SK-N-SH treated with all-trans-retinoic acid at 6 μM for 48 hours (cell line): ENCODE data around the gene DLG2.

Experiments
- ATAC-seq: fragments of 200-7000 bp; cut with Tn5 transposase; 3 replicates; pipeline ENCODE4 v1.9.1; 2020; ENCODE audit warnings: mild to moderate bottlenecking, moderate library complexity
- ARNTL ChIP-seq: fragments of 450-650 bp; formaldehyde crosslinking; IDR thresholded peaks from 2 replicates; pipeline ENCODE4 v1.5.0; 2020; ENCODE audit warnings: low read depth, mild to moderate bottlenecking, moderate library complexity, borderline replicate concordance
- BACH2 ChIP-seq: fragments of 250-450 bp; sonication (Bioruptor Pico); IDR thresholded peaks from 2 replicates; pipeline ENCODE4 v1.9.0; 2021; ENCODE audit warnings: mild to moderate bottlenecking, borderline replicate concordance
- CSDC2 ChIP-seq: fragments of 250-450 bp; sonication (Bioruptor Pico); IDR thresholded peaks from 2 replicates; pipeline ENCODE4 v1.5.0; 2020; ENCODE audit warnings: mild to moderate bottlenecking, moderate library complexity
- CSRNP3 ChIP-seq: fragments of 250-450 bp; sonication (Bioruptor Pico); IDR thresholded peaks from 2 replicates; pipeline ENCODE4 v1.5.1; 2021; ENCODE audit warnings: mild to moderate bottlenecking, moderate library complexity
- ESRRG ChIP-seq: fragments of 250-450 bp; sonication (Bioruptor Pico); IDR thresholded peaks from 2 replicates; pipeline ENCODE4 v1.6.1; 2021; ENCODE audit warnings: mild to moderate bottlenecking
- GLIS3 ChIP-seq: fragments of 250-450 bp; sonication (Bioruptor Pico); IDR thresholded peaks from 2 replicates; pipeline ENCODE4 v1.5.0; 2020; ENCODE audit warnings: mild to moderate bottlenecking, moderate library complexity
- ISL1 ChIP-seq: fragments of 250-450 bp; sonication (Bioruptor Pico); IDR thresholded peaks from 2 replicates; pipeline ENCODE4 v2.1.2; 2022; ENCODE audit warnings: mild to moderate bottlenecking, moderate library complexity
- PATZ1 ChIP-seq: fragments of 250-450 bp; sonication (Bioruptor Pico); IDR thresholded peaks from 2 replicates; pipeline ENCODE4 v1.8.0; 2020; ENCODE audit warnings: mild to moderate bottlenecking, moderate library complexity, borderline replicate concordance
- POU6F1 ChIP-seq: fragments of 250-450 bp; sonication (Bioruptor Pico); IDR thresholded peaks from 2 replicates; pipeline ENCODE4 v1.8.0; 2021; ENCODE audit warnings: low read depth, mild to moderate bottlenecking, moderate library complexity, borderline replicate concordance
- PPARA ChIP-seq: fragments of 250-450 bp; sonication (Bioruptor Pico); IDR thresholded peaks from 2 replicates; pipeline ENCODE4 v1.5.0; 2020; ENCODE audit warnings: mild to moderate bottlenecking, borderline replicate concordance
- RARB ChIP-seq: fragments of 250-450 bp; sonication (Bioruptor Pico); IDR thresholded peaks from 2 replicates; pipeline ENCODE4 v1.8.0; 2021; ENCODE audit warnings: mild to moderate bottlenecking, moderate library complexity
- TCF4 ChIP-seq: fragments of 250-450 bp; sonication (Bioruptor Pico); IDR thresholded peaks from 2 replicates; pipeline ENCODE4 v1.8.0; 2021; ENCODE audit warnings: mild to moderate bottlenecking, moderate library complexity, borderline replicate concordance
- TOX ChIP-seq: fragments of 250-450 bp; sonication (Bioruptor Pico); IDR thresholded peaks from 2 replicates; pipeline ENCODE4 v1.8.0; 2021; ENCODE audit warnings: mild to moderate bottlenecking, moderate library complexity, borderline replicate concordance
- TSHZ2 ChIP-seq: fragments of 250-450 bp; sonication (Bioruptor Pico); IDR thresholded peaks from 2 replicates; pipeline ENCODE4 v1.5.0; 2020; ENCODE audit warnings: mild to moderate bottlenecking, moderate library complexity
- ZC3H10 ChIP-seq: fragments of 250-450 bp; sonication (Bioruptor Pico); IDR thresholded peaks from 2 replicates; pipeline ENCODE4 v1.5.1; 2021; ENCODE audit warnings: mild to moderate bottlenecking, moderate library complexity
- ZFP3 ChIP-seq: fragments of 250-450 bp; sonication (Bioruptor Pico); IDR thresholded peaks from 2 replicates; pipeline ENCODE4 v1.5.0; 2020; ENCODE audit warnings: mild to moderate bottlenecking, moderate library complexity
- ZFP30 ChIP-seq: fragments of 450-650 bp; formaldehyde crosslinking; IDR thresholded peaks from 2 replicates; pipeline ENCODE4 v1.5.0; 2022; ENCODE audit warnings: mild to moderate bottlenecking, moderate library complexity
- ZNF565 ChIP-seq: fragments of 450-650 bp; formaldehyde crosslinking; conservative IDR thresholded peaks from 2 replicates; pipeline ENCODE4 v1.5.0; 2020; ENCODE audit warnings: low read depth, mild to moderate bottlenecking, moderate library complexity
- ZNF70 ChIP-seq: fragments of 450-650 bp; formaldehyde crosslinking; IDR thresholded peaks from 2 replicates; pipeline ENCODE4 v1.5.0; 2020; ENCODE audit warnings: mild to moderate bottlenecking, moderate library complexity
- ZNF8 ChIP-seq: fragments of 450-650 bp; formaldehyde crosslinking; IDR thresholded peaks from 2 replicates; pipeline ENCODE4 v1.5.0; 2020; ENCODE audit warnings: mild to moderate bottlenecking, moderate library complexity

Gene DLG2

GRCh38 chr11:84430661-84431060 is 1196.5 kb downstream of the DLG2 start:
- ATAC-seq = no peak
- no peak for TF ChIP-seq BACH2
- no peak for TF ChIP-seq TOX (CRISPR knock-in tag)
- TF ChIP-seq ISL1 (CRISPR knock-in tag) = no peak
- TF ChIP-seq TCF4 (CRISPR knock-in tag) = no peak
- TF ChIP-seq ESRRG (CRISPR knock-in tag) = no peak
- no peak for TF ChIP-seq ZFP30
- no peak for TF ChIP-seq ZFP3 (CRISPR knock-in tag)
- TF ChIP-seq ZNF8 (CRISPR knock-in tag) = no peak
- TF ChIP-seq POU6F1 (CRISPR knock-in tag) = no peak
- TF ChIP-seq PPARA = no peak
- TF ChIP-seq ARNTL (CRISPR knock-in tag) = no peak
- TF ChIP-seq ZC3H10 (CRISPR knock-in tag) = no peak
- no peak for TF ChIP-seq PATZ1 (CRISPR knock-in tag)
- TF ChIP-seq CSDC2 (CRISPR knock-in tag) = no peak
- TF ChIP-seq ZNF70 (CRISPR knock-in tag) = no peak
- no peak for TF ChIP-seq TSHZ2
- no peak for TF ChIP-seq ZNF565 (CRISPR knock-in tag)
- TF ChIP-seq RARB (CRISPR knock-in tag) = no peak
- TF ChIP-seq CSRNP3 (CRISPR knock-in tag) = no peak
- TF ChIP-seq GLIS3 (CRISPR knock-in tag) = no peak

DNA sequence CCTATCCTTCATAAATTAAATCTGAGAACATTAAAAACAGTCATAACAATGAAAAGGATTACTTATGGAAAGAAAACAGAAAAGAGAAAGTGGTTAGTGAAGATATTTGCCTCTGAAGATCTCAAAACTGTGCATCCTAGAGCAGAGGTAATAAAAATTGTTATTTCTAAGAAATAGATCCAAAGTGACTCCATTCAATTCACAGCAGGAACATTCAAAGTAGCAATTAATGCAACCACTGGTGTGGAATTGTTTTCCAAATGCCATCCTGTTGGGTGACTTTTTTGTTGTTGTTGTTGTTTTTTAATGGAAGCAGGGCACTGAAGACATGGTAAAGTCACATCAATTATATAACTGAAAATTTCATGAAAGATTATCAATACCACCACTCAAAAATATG is 1201.5 kb downstream of the DLG2 start:
- no peak for ATAC-seq
- no peak for TF ChIP-seq GLIS3 (CRISPR knock-in tag)
- no peak for TF ChIP-seq ISL1 (CRISPR knock-in tag)
- no peak for TF ChIP-seq ZNF565 (CRISPR knock-in tag)
- no peak for TF ChIP-seq ZNF70 (CRISPR knock-in tag)
- TF ChIP-seq ARNTL (CRISPR knock-in tag) = no peak
- no peak for TF ChIP-seq TCF4 (CRISPR knock-in tag)
- no peak for TF ChIP-seq ZFP3 (CRISPR knock-in tag)
- no peak for TF ChIP-seq CSRNP3 (CRISPR knock-in tag)
- TF ChIP-seq CSDC2 (CRISPR knock-in tag) = no peak
- TF ChIP-seq RARB (CRISPR knock-in tag) = no peak

GRCh38 chr11:84420271-84420670 is 1206.9 kb downstream of the DLG2 start:
- TF ChIP-seq CSDC2 (CRISPR knock-in tag) (no peak), POU6F1 (CRISPR knock-in tag) (no peak), ZC3H10 (CRISPR knock-in tag) (no peak), ISL1 (CRISPR knock-in tag) (no peak)
- peak; percentile 38 for ATAC-seq
